ENCODE measurements around the gene LGMN.

LGMN gene

DNA sequence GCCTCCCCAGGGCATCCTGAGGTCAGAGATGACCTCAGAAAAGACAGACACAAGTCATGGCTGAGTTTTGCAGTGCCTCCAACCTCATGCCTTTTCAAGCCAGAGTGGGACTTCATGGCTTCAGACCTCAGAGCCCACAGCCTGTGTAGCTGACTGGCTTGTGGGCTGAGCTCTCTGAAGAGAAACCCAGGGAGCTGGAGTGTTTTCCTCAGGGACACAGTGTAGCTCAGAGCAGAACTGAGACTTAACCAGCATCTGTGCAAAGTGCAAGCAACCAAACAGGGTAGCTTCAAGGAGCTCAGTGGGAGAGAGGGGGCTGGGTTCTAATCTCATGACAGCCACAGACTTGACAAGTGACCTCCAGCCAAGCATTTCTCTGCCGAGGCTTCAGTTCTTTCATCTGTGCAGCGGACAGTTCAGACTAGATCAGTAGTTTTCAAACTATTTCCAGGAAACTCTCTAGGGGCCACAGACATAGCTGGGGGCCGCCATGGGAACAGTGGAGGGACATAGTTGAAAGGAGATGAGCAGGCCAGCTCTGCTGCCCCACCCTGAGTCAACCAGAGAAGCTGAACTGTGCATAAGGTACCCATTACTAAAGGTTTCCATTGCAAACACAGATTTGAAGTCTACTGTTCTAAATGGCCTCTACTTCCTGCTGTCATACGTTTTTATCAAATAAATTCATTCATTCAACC is 80.0 kb downstream of the LGMN start:
- H3K36me3 ChIP-seq (ENCODE audit: low read length): no peaks in the 10 kb centered on the region
- TF ChIP-seq, protein P1, sequence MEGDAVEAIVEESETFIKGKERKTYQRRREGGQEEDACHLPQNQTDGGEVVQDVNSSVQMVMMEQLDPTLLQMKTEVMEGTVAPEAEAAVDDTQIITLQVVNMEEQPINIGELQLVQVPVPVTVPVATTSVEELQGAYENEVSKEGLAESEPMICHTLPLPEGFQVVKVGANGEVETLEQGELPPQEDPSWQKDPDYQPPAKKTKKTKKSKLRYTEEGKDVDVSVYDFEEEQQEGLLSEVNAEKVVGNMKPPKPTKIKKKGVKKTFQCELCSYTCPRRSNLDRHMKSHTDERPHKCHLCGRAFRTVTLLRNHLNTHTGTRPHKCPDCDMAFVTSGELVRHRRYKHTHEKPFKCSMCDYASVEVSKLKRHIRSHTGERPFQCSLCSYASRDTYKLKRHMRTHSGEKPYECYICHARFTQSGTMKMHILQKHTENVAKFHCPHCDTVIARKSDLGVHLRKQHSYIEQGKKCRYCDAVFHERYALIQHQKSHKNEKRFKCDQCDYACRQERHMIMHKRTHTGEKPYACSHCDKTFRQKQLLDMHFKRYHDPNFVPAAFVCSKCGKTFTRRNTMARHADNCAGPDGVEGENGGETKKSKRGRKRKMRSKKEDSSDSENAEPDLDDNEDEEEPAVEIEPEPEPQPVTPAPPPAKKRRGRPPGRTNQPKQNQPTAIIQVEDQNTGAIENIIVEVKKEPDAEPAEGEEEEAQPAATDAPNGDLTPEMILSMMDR (IDR thresholded peaks at IDR 0.05; ENCODE audit: insufficient read depth, low read length, poor library complexity, severe bottlenecking): no peak
- no peak overlapping the region for H3K27ac ChIP-seq (ENCODE audit: low read depth, low read length)
- no peak overlapping the region for H2AFZ ChIP-seq (ENCODE audit: low read depth, low read length, severe bottlenecking)
- no peaks in the 10 kb centered on the region for H3F3A ChIP-seq (ENCODE audit: insufficient read depth)
- H3K79me2 ChIP-seq (ENCODE audit: insufficient read depth, low read length): no peaks in the 10 kb centered on the region
- no peaks in the 10 kb centered on the region for H4K20me1 ChIP-seq (ENCODE audit: low read depth, low read length)
- no peaks in the 10 kb centered on the region for H3K9me2 ChIP-seq (replicated peaks; ENCODE audit: insufficient read depth, low read length)
- H3K9me3 ChIP-seq (ENCODE audit: insufficient read depth, low read length): no peaks in the 10 kb centered on the region
- no peak overlapping the region for H3K4me3 ChIP-seq (ENCODE audit: insufficient read depth, low read length, poor library complexity, severe bottlenecking)
- no peak overlapping the region for H3K4me2 ChIP-seq (ENCODE audit: low read depth, low read length, poor library complexity, severe bottlenecking)
- H3K27me3 ChIP-seq (ENCODE audit: low read length): no peaks in the 10 kb centered on the region; the same call in 1 of the 2 replicates
- no peak overlapping the region for H3K9ac ChIP-seq (ENCODE audit: low read length)

DNA sequence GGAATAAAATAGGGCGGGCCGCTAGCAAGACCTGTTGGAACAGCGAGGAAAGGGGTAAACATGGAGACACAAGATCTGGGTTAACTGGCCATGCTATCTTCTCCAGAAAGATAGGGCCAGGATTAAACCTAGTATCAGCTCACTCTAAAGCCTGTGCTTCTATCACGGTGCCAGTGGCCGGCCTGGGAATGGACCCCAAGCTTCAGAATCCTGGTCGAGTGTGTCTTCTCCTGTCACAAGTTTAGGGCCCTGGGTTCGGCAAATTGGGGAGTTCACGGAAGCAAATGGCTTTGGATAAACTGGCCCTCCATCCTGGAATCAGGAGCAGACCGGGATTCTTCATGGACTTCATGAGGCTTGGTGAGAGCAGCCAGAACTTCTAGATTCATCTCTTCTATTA is 82.2 kb downstream of the LGMN start:
- H3K9me2 ChIP-seq (replicated peaks; ENCODE audit: insufficient read depth, low read length): no peaks in the 10 kb centered on the region
- no peaks in the 10 kb centered on the region for H4K20me1 ChIP-seq (ENCODE audit: low read depth, low read length)
- H2AFZ ChIP-seq (ENCODE audit: low read depth, low read length, severe bottlenecking): no peak overlapping the region
- H3K36me3 ChIP-seq (ENCODE audit: low read length): no peaks in the 10 kb centered on the region
- H3K4me2 ChIP-seq (ENCODE audit: low read depth, low read length, poor library complexity, severe bottlenecking): no peak overlapping the region
- no peak for TF ChIP-seq EZH2phosphoT487 (conservative IDR thresholded peaks at IDR 0.05; ENCODE audit: low read length)
- TF ChIP-seq, protein P1 (IDR thresholded peaks at IDR 0.05; ENCODE audit: insufficient read depth, low read length, poor library complexity, severe bottlenecking): no peak
- no peaks in the 10 kb centered on the region for H3F3A ChIP-seq (ENCODE audit: insufficient read depth)
- H3K27ac ChIP-seq (ENCODE audit: low read depth, low read length): no peak overlapping the region
- H3K9ac ChIP-seq (ENCODE audit: low read length): no peak overlapping the region
- no peak overlapping the region for H3K4me3 ChIP-seq (ENCODE audit: insufficient read depth, low read length, poor library complexity, severe bottlenecking)
- H3K79me2 ChIP-seq (ENCODE audit: insufficient read depth, low read length): no peaks in the 10 kb centered on the region
- no peaks in the 10 kb centered on the region for H3K9me3 ChIP-seq (ENCODE audit: insufficient read depth, low read length)
- H3K27me3 ChIP-seq (ENCODE audit: low read length): no peaks in the 10 kb centered on the region

DNA sequence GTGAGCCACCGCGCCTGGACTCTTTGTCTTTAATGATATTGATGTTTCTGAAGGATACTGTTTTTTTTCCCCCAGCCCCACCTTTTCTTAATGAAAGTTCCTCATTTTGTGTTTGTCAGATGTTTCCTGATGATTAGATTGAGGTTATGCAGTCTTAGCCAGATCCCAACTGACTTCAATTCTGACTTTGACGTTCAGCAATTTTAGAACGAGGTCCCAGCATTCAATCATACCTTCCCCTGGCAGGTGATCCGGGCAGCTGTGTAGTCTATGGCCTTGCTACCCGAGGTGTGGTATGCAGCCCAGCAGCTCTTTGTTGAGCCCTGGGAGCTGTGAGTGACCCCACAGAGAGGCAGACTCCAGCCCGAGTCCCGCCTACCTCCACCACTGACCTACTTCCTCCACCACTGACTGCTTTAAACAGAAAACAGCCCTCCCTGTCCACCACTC is 82.7 kb downstream of the LGMN start:
- no peak overlapping the region for H3K4me3 ChIP-seq (ENCODE audit: insufficient read depth, low read length, poor library complexity, severe bottlenecking)
- H3K4me2 ChIP-seq (ENCODE audit: low read depth, low read length, poor library complexity, severe bottlenecking): no peak overlapping the region
- no peak overlapping the region for H2AFZ ChIP-seq (ENCODE audit: low read depth, low read length, severe bottlenecking)
- no peaks in the 10 kb centered on the region for H3K9me3 ChIP-seq (ENCODE audit: insufficient read depth, low read length)
- H3F3A ChIP-seq (ENCODE audit: insufficient read depth): no peaks in the 10 kb centered on the region
- H4K20me1 ChIP-seq (ENCODE audit: low read depth, low read length): no peaks in the 10 kb centered on the region
- no peak for TF ChIP-seq EZH2phosphoT487 (conservative IDR thresholded peaks at IDR 0.05; ENCODE audit: low read length)
- TF ChIP-seq, protein P1 (IDR thresholded peaks at IDR 0.05; ENCODE audit: insufficient read depth, low read length, poor library complexity, severe bottlenecking): no peak
- H3K36me3 ChIP-seq (ENCODE audit: low read length): no peaks in the 10 kb centered on the region
- H3K79me2 ChIP-seq (ENCODE audit: insufficient read depth, low read length): no peaks in the 10 kb centered on the region
- no peaks in the 10 kb centered on the region for H3K9me2 ChIP-seq (replicated peaks; ENCODE audit: insufficient read depth, low read length)
- H3K27me3 ChIP-seq (ENCODE audit: low read length): no peaks in the 10 kb centered on the region
- no peak overlapping the region for H3K27ac ChIP-seq (ENCODE audit: low read depth, low read length)
- H3K9ac ChIP-seq (ENCODE audit: low read length): no peak overlapping the region
